Liver (tissue), 9 donors: ENCODE data around the gene COL27A1. TPM values are rescaled to one million over a fixed set of nuclear protein-coding genes. Genes with fewer than 3 reads are reported as not detected.
A peak's percentile ranks its signal among the peaks of the same experiment; 100 is the strongest.
"Not testable (repeated sequence)": the region's sequence is repeated elsewhere in the genome, so short reads cannot be mapped to it uniquely, and the experiment has no call there.

Experiments used
- DNase-seq: peaks from one replicate; pipeline ENCODE4 v3.0.0-alpha.2; 2017; ENCODE audit warnings: low spot score
- H3K27ac ChIP-seq, 2 donors: one replicate each; pipeline ENCODE4 v1.7.0; 2013; ENCODE audit warnings: inconsistent platforms in 2 of 2, low read length in 2 of 2, control low read depth in 1 of 2, low read depth in 1 of 2, mild to moderate bottlenecking in 1 of 2
- H3K27me3 ChIP-seq, 4 donors: one replicate each; pipeline versions ENCODE4 v1.6.1 to v1.7.0; 2013; ENCODE audit warnings: low read length in 3 of 4, inconsistent platforms in 1 of 4, mild to moderate bottlenecking in 1 of 4, moderate library complexity in 1 of 4; ENCODE audit not compliant: control insufficient read depth in 4 of 4, insufficient read depth in 4 of 4
- H3K36me3 ChIP-seq, 4 donors: one replicate each; pipeline versions ENCODE4 v1.6.1 to v1.7.0; 2013; ENCODE audit warnings: low read length in 3 of 4, mild to moderate bottlenecking in 3 of 4, low read depth in 1 of 4, moderate library complexity in 1 of 4; ENCODE audit not compliant: control insufficient read depth in 4 of 4, insufficient read depth in 3 of 4
- H3K4me1 ChIP-seq, 4 donors: one replicate each; pipeline versions ENCODE4 v1.6.1 to v1.7.0; 2013; ENCODE audit warnings: low read length in 3 of 4, mild to moderate bottlenecking in 3 of 4, moderate library complexity in 1 of 4; ENCODE audit not compliant: control insufficient read depth in 4 of 4, insufficient read depth in 4 of 4
- H3K4me3 ChIP-seq, 3 donors: one replicate each; pipeline versions ENCODE4 v1.6.1 to v1.7.0; 2013; ENCODE audit warnings: low read length in 3 of 3, control low read depth in 1 of 3, low read depth in 1 of 3, mild to moderate bottlenecking in 1 of 3
- H3K9ac ChIP-seq, 2 donors: one replicate each; pipeline ENCODE4 v1.7.0; 2013; ENCODE audit warnings: low read length in 2 of 2, mild to moderate bottlenecking in 2 of 2, moderate library complexity in 2 of 2, control low read depth in 1 of 2, low read depth in 1 of 2
- H3K9me3 ChIP-seq, 4 donors: one replicate each; pipeline versions ENCODE4 v1.6.1 to v1.7.0; 2013; ENCODE audit warnings: low read length in 3 of 4; ENCODE audit not compliant: control insufficient read depth in 4 of 4
- FOXA1 ChIP-seq: IDR thresholded peaks from 2 replicates; pipeline ENCODE4 v1.6.1; 2016; ENCODE audit warnings: antibody characterized with exemption
- GABPA ChIP-seq, 2 donors: IDR thresholded peaks in 1 of 2; conservative IDR thresholded peaks in 1 of 2; 2 replicates each; pipeline ENCODE4 v1.6.1; 2016; ENCODE audit warnings: antibody characterized with exemption in 2 of 2, mild to moderate bottlenecking in 1 of 2, moderate library complexity in 1 of 2
- NR2F2 ChIP-seq: IDR thresholded peaks from 2 replicates; pipeline ENCODE4 v1.6.1; 2016; ENCODE audit warnings: antibody characterized with exemption
- RAD21 ChIP-seq, 2 donors: IDR thresholded peaks; 2 replicates each; pipeline ENCODE4 v1.6.1; 2016; ENCODE audit warnings: antibody characterized with exemption in 2 of 2, mild to moderate bottlenecking in 2 of 2
- SP1 ChIP-seq: IDR thresholded peaks from 2 replicates; pipeline ENCODE4 v1.6.1; 2018; ENCODE audit warnings: antibody characterized with exemption, mild to moderate bottlenecking
- WGBS: extraction: QIAGEN DNeasy Blood & Tissue Kit; methylation state at CpG from one replicate; pipeline ENCODE4 v1.1.7; 2013; 5-methylcytosine and 5-hydroxymethylcytosine counted together
- polyA plus RNA-seq, 2 donors: library from polyadenylated mRNA; stranded (reverse) in 1 of 2; unstranded in 1 of 2; fragments of 200-250 nt in 1 of 2; fragments of >200 nt in 1 of 2; fragmentation: Nextera tagmentation in 1 of 2; extraction: Ambion mirVana in 1 of 2; gene quantifications; one replicate each; pipeline versions ENCODE4 v1.2.1 to v1.2.3, GENCODE V29; 2013 to 2015
- total RNA-seq, 2 donors: library from RNA; depleted of rRNA; stranded (reverse); fragments of >200 nt; gene quantifications; one replicate each; pipeline ENCODE4 v1.2.3, GENCODE V29; 2014
- TF ChIP-seq, protein P1 (sequence below): IDR thresholded peaks from 2 replicates; pipeline ENCODE4 v1.6.1; 2016; ENCODE audit warnings: antibody characterized with exemption
- donor health status: healthy.
- donor health status: healthy.
- donor health status: healthy.
- donor health status: healthy.
- donor health status: healthy.

Gene COL27A1
- total and polyA plus RNA-seq, 4 donors, result 7.0 to 20.4 (median 12.0) TPM

- peak overlapping the region; percentile 32 to 37 for H3K27ac ChIP-seq
- no peaks in the 10 kb centered on the region for H3K27me3 ChIP-seq
- WGBS, result 30% methylated on average over 10 of the region's 10 CpGs
- H3K4me1 ChIP-seq, result peaks cover 9 to 36% (median 24%) of the 10 kb centered on the region in 4 donors
- no peak for DNase-seq
- peaks cover 0 to 2% (median 0%) of the 10 kb centered on the region in 4 donors for H3K36me3 ChIP-seq
- no peaks in the 10 kb centered on the region for H3K9me3 ChIP-seq
- TF ChIP-seq FOXA1, result no peak
- TF ChIP-seq RAD21 (IDR thresholded peaks at IDR 0.05), result no peak
- no peak for TF ChIP-seq GABPA (IDR thresholded peaks at IDR 0.05 in 1 of 2, conservative IDR thresholded peaks at IDR 0.05 in 1 of 2)
- peak; percentile 19 for TF ChIP-seq SP1
- TF ChIP-seq, protein P1, sequence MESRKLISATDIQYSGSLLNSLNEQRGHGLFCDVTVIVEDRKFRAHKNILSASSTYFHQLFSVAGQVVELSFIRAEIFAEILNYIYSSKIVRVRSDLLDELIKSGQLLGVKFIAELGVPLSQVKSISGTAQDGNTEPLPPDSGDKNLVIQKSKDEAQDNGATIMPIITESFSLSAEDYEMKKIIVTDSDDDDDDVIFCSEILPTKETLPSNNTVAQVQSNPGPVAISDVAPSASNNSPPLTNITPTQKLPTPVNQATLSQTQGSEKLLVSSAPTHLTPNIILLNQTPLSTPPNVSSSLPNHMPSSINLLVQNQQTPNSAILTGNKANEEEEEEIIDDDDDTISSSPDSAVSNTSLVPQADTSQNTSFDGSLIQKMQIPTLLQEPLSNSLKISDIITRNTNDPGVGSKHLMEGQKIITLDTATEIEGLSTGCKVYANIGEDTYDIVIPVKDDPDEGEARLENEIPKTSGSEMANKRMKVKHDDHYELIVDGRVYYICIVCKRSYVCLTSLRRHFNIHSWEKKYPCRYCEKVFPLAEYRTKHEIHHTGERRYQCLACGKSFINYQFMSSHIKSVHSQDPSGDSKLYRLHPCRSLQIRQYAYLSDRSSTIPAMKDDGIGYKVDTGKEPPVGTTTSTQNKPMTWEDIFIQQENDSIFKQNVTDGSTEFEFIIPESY, result no peak
- no peak for TF ChIP-seq NR2F2
- peak overlapping the region; percentile 58 to 68 for H3K9ac ChIP-seq
- H3K4me3 ChIP-seq, result peak overlapping the region; percentile 61 to 75 (median 71)
These were observed 175.3 kb downstream of the COL27A1 start for GRCh38 chr9:114330636-114331035.

DNA sequence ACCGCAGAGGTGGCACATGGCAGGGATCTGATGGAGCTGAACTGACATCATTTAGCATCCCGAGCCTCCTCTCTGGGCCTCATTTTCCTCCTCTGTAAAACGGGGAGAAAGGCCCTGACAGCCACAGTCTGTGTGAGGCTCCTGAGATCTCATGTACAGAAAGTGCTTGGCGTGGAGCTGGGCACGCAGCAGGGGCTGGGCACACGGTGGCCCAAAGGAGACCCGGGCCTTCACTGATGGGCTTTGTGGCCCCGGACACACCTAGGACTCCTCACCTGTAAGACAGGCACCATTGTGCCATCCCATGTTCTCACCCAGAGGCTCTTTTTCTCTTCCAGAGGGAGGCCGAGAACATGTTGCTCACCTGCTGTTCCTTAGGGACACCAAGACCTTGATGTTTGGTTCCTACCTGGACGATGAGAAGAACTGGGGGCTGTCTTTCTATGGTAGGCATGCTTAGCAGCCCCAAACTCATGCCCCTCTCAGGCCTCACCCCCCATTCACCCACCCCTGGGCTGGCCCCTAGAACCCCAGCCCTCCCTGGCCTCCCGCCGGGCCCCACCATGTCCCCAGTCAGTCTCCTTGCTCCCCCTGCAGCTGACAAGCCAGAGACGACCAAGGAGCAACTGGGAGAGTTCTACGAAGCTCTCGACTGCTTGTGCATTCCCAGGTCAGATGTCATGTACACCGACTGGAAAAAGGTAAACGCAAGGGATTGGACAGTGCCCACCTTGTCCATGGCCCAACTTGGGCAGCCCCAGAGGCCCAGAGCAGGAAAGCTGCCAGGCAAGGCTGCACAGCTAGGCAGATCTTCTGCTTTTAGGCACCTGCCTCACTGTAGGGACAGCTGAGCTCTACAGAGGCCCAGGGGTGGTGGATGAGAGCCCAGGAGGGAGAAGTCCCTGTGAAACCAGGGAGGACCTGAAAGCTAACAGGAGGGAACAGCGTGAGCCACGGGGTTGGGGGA is 176.2 kb downstream of the COL27A1 start:
- Histone ChIP-seq H3K4me3 (peak overlapping the region; percentile 61 to 75 (median 71)), H3K9ac (peak overlapping the region; percentile 31 to 45), H3K4me1 (peaks cover 8 to 34% (median 23%) of the 10 kb centered on the region in 4 donors), H3K27ac (peak overlapping the region; percentile 32 to 37)
- not testable (repeated sequence) for H3K9me3 ChIP-seq, DNase-seq, H3K36me3 ChIP-seq, H3K27me3 ChIP-seq
- 62% methylated on average over 15 of the region's 19 CpGs for WGBS

DNA sequence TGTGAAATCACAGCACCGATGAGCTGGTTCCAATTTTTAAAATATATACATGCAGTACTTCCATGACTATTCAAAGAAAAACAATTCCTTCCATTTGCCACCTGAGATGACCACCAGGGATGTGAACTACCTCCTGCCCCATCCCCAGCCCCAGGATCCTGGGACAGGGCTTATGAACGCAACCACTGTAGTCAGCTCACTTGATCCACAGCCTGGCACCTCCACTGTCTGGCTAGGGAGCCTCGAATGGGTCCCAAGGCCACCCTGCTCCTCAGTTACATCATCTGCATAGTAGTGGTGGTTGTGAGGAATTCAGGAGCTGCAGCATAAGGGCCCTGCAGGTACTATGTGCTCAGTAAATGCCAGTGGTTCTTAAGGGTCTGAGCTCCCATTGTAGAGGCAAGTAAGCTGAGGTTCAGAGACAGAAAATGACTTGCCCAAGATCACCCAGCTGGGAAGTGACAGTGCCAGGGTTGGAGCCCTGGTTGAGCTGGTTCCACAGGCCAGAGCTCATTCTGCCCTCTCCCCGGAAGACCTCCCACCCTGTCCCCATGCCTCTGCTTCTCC is 177.2 kb downstream of the COL27A1 start:
- not testable (repeated sequence) for H3K27ac ChIP-seq, H3K9me3 ChIP-seq, H3K27me3 ChIP-seq, H3K4me3 ChIP-seq, H3K9ac ChIP-seq, DNase-seq
- Histone ChIP-seq H3K36me3 (peaks cover 2 to 16% (median 7%) of the 10 kb centered on the region in 4 donors), H3K4me1 (peaks cover 8 to 31% (median 21%) of the 10 kb centered on the region in 4 donors)
- 72% methylated on average over 4 of the region's 4 CpGs for WGBS

DNA sequence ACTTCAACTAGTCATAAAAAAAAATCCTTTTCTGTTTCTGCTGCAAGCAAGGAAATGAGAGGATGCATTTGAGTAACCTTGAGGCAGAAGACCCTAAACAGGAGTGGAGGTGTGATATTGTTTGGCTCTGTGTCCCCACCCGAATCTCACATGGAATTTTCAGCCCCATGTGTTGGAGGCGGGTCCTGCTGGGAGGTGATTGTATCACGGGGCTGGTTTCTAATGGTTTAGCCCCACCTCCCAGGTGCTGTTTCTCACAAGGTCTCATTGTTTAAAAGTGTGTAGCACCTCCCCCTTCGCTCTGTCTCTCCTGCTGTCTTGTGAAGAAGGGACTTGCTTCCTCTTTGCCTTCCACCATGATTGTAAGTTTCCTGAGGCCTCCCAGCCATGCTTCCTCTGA is 178.4 kb downstream of the COL27A1 start:
- DNase-seq, result not testable (repeated sequence)
- peaks cover 5 to 27% (median 15%) of the 10 kb centered on the region in 4 donors for H3K36me3 ChIP-seq
- WGBS, result 38% methylated on average over 3 of the region's 4 CpGs

More for the DNA sequence above, 178.4 kb downstream of the COL27A1 start:
- not testable (repeated sequence) for H3K27me3 ChIP-seq, H3K27ac ChIP-seq, H3K9me3 ChIP-seq, H3K4me3 ChIP-seq, H3K9ac ChIP-seq
- peak; percentile 13 for TF ChIP-seq SP1
- peaks cover 5 to 20% (median 9%) of the 10 kb centered on the region in 4 donors for H3K4me1 ChIP-seq
